IPS-18c (cell line): ENCODE data around the gene SKOR2.
"Not testable (repeated sequence)": the region's sequence is repeated elsewhere in the genome, so short reads cannot be mapped to it uniquely, and the experiment has no call there.

Source experiments
- H3K4me3 ChIP-seq: 2 replicates; pipeline ENCODE4 v1.7.0; 2013; ENCODE audit warnings: low read depth, mild to moderate bottlenecking, low read length, moderate library complexity; ENCODE audit not compliant: insufficient read depth
- H3K9me3 ChIP-seq: one replicate; pipeline ENCODE4 v1.6.1; 2013; ENCODE audit warnings: mild to moderate bottlenecking, low read length, moderate library complexity; ENCODE audit not compliant: control insufficient read depth, insufficient read depth

Gene SKOR2

DNA sequence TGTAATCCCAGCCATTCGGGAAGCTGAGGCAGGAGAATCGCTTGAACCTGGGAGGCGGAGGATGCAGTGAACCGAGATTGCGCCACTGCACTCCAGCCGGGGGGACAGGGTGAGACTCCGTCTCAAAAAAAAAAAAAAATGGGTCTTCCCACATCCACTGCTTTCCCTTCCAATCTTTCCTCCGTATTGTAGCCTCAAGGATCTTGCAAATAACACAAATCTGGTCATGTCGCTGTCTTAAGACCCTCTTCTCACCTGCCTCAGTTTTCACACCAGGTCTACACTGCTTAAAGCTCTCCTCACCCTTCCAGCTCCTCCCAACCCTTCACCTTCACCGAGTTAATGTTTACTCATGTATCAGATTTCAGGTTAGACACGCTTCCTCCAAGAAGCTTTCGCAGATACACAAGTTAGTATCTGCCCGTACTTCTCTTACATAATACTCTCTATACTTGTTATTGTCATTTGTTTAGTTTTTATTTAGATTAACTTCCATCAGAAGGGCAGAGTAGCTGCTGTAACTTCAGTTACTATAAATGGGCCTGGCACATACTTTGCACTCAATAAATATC is 76.8 kb downstream of the SKOR2 start:
- H3K4me3 ChIP-seq = peak overlapping the region; percentile 96; the same call in 1 of the 2 replicates
- no peaks in the 10 kb centered on the region for H3K9me3 ChIP-seq

DNA sequence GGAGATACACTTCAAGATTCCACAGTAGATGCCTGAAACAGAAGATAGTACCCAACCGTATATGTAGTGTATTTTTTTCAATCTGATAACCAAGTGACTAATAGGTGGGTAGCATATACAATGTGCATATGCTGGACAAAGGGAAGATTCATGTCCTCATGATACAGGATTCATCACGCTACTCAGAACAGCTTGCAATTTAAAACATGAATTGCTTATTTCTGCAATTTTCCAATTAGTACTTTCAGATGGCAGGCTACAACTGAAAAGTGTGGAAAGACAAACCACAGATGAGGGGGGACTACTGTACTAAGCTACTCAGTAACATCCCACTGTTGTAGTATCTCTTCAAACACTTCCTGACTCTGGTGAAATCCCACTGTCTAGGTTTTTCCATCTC is 79.0 kb downstream of the SKOR2 start:
- H3K9me3 ChIP-seq = no peaks in the 10 kb centered on the region
- no peak overlapping the region for H3K4me3 ChIP-seq

- no peak overlapping the region for H3K4me3 ChIP-seq
Observed at GRCh38 chr18:47168913-47169312, 82.5 kb downstream of the SKOR2 start.

GRCh38 chr18:47168509-47168908 is 83.0 kb downstream of the SKOR2 start:
- Histone ChIP-seq H3K9me3 (no peaks in the 10 kb centered on the region), H3K4me3 (no peak overlapping the region)

More at GRCh38 chr18:47168913-47169312, 82.5 kb downstream of the SKOR2 start:
- H3K9me3 ChIP-seq = no peaks in the 10 kb centered on the region

GRCh38 chr18:47166294-47166693 is 85.2 kb downstream of the SKOR2 start:
- no peak overlapping the region for H3K4me3 ChIP-seq
- no peaks in the 10 kb centered on the region for H3K9me3 ChIP-seq

DNA sequence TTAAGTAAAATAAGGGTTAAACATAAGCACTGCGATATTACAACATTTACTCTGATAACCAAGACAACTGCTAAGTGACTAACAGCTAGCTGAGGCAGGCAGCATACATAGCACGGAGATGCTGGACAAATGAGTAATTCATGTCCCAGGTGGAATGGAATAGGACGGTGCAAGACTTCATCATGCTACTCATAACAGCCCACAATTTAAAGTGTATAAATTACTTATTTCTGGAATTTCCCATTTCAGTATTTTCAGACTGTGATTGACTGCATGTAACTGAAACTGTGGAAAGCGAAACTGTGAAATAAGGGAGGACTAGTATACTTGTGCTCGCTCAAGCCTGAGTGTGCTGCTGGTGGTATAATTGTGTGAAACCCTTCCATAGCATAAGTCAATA is 88.2 kb downstream of the SKOR2 start:
- no peaks in the 10 kb centered on the region for H3K9me3 ChIP-seq
- no peak overlapping the region for H3K4me3 ChIP-seq

- Histone ChIP-seq H3K4me3 (no peak overlapping the region), H3K9me3 (no peaks in the 10 kb centered on the region)
Observed at GRCh38 chr18:47160256-47160655, 91.2 kb downstream of the SKOR2 start.

DNA sequence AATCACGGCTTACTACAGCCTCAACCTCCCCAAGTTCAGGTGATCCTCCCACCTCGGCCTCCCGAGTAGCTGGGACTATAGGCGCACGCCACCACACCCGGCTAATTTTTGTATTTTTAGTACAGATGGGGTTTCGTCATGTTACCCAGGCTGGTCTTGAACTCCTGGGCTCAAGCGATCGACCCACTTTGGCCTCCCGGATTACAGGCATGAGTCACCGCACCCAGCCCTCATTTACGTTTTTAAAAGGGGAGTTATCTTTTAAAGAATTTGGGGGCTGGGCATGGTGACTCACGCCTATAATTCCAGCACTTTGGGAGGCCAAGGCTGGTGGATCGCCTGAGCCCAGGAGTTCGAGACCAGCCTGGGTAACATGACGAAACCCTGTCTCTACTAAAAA is 93.1 kb downstream of the SKOR2 start:
- not testable (repeated sequence) for H3K4me3 ChIP-seq, H3K9me3 ChIP-seq
